GM23338 (cell line): ENCODE results near the gene THSD4. TPM values are rescaled to one million over a fixed set of nuclear protein-coding genes. Genes with fewer than 3 reads are reported as not detected.

Experiments used
- ATAC-seq: fragments of 200-7000 bp; cut with Tn5 transposase; 3 replicates; pipeline ENCODE4 v1.9.1; 2020
- DNase-seq: peaks from one replicate; pipeline ENCODE4 v3.0.0-alpha.2; 2015; ENCODE audit warnings: low spot score
- H2AFZ ChIP-seq: fragments of 200-600 bp; sonication (generic); 2 replicates; pipeline ENCODE4 v1.8.0; 2016; ENCODE audit warnings: antibody characterized with exemption, mild to moderate bottlenecking, moderate library complexity
- H3F3A ChIP-seq: fragments of 200-600 bp; sonication (generic); replicated peaks from 2 replicates; pipeline ENCODE4 v1.8.0; 2017; ENCODE audit warnings: antibody characterized with exemption, mixed run types, low read depth
- H3K27ac ChIP-seq: fragments of 200-600 bp; sonication (generic); 2 replicates; pipeline ENCODE4 v1.6.1; 2016; ENCODE audit warnings: low read depth
- H3K27me3 ChIP-seq: fragments of 200-600 bp; sonication (generic); 2 replicates; pipeline ENCODE4 v1.8.0; 2016; ENCODE audit warnings: mild to moderate bottlenecking, mixed run types, moderate library complexity; ENCODE audit not compliant: insufficient read depth
- H3K36me3 ChIP-seq: fragments of 200-600 bp; sonication (generic); 2 replicates; pipeline ENCODE4 v1.8.0; 2016; ENCODE audit warnings: mild to moderate bottlenecking; ENCODE audit not compliant: insufficient read depth
- H3K4me1 ChIP-seq: fragments of 200-600 bp; sonication (generic); 2 replicates; pipeline ENCODE4 v1.8.0; 2016; ENCODE audit warnings: mild to moderate bottlenecking, moderate library complexity; ENCODE audit not compliant: insufficient read depth
- H3K4me2 ChIP-seq: fragments of 200-600 bp; sonication (generic); 2 replicates; pipeline ENCODE4 v1.7.1; 2017; ENCODE audit warnings: mixed run types
- H3K4me3 ChIP-seq: fragments of 200-600 bp; sonication (generic); 2 replicates; pipeline ENCODE4 v1.6.1; 2016; ENCODE audit warnings: mixed run types
- H3K79me2 ChIP-seq: fragments of 200-600 bp; sonication (generic); replicated peaks from 2 replicates; pipeline ENCODE4 v1.8.0; 2017; ENCODE audit warnings: mild to moderate bottlenecking; ENCODE audit not compliant: insufficient read depth
- H3K9me2 ChIP-seq: fragments of 200-600 bp; sonication (generic); 2 replicates; pipeline ENCODE4 v1.8.0; 2017; ENCODE audit not compliant: insufficient read depth
- H4K20me1 ChIP-seq: fragments of 200-600 bp; sonication (generic); replicated peaks from 2 replicates; pipeline ENCODE4 v1.8.0; 2017; ENCODE audit warnings: mild to moderate bottlenecking; ENCODE audit not compliant: insufficient read depth
- H3K27ac Mint-ChIP-seq: 2 replicates; pipeline ENCODE4 v1.8.0; 2020; ENCODE audit warnings: inconsistent platforms, mild to moderate bottlenecking, moderate library complexity, mixed read lengths
- H3K27me3 Mint-ChIP-seq: 3 replicates; pipeline ENCODE4 v1.8.0; 2022; ENCODE audit warnings: low read depth, mild to moderate bottlenecking, moderate library complexity, mixed read lengths, inconsistent platforms; ENCODE audit not compliant: insufficient read depth, poor library complexity
- H3K36me3 Mint-ChIP-seq: 3 replicates; pipeline ENCODE4 v1.8.0; 2021; ENCODE audit warnings: low read depth, mild to moderate bottlenecking, inconsistent platforms, moderate library complexity, mixed read lengths
- H3K4me1 Mint-ChIP-seq: 3 replicates; pipeline ENCODE4 v1.8.0; 2020; ENCODE audit warnings: mild to moderate bottlenecking, inconsistent platforms, mixed read lengths
- H3K4me3 Mint-ChIP-seq: 3 replicates; pipeline ENCODE4 v1.8.0; 2021; ENCODE audit warnings: moderate library complexity, mild to moderate bottlenecking, inconsistent platforms, mixed read lengths
- H3K9me3 Mint-ChIP-seq: 3 replicates; pipeline ENCODE4 v1.8.0; 2020; ENCODE audit warnings: moderate library complexity, mild to moderate bottlenecking, inconsistent platforms, mixed read lengths
- CREB1 ChIP-seq: fragments of 250-450 bp; sonication (Bioruptor Pico); IDR thresholded peaks from 2 replicates; pipeline ENCODE4 v1.5.0; 2020; ENCODE audit warnings: low read depth, mild to moderate bottlenecking, moderate library complexity
- CTCF ChIP-seq, 2 experiments: fragments of 200-600 bp in 1 of 2; sonication (generic) in 1 of 2; conservative IDR thresholded peaks; 2 replicates each; pipeline versions ENCODE4 v1.5.1 to v1.6.1; 2016 to 2017; ENCODE audit warnings: antibody characterized with exemption in 2 of 2, low read depth in 2 of 2, mild to moderate bottlenecking in 2 of 2, moderate library complexity in 1 of 2
- ETS1 ChIP-seq: IDR thresholded peaks from 2 replicates; pipeline ENCODE4 v1.6.1; 2016; ENCODE audit warnings: antibody characterized with exemption
- EZH2 ChIP-seq: fragments of 200-600 bp; sonication (generic); IDR thresholded peaks from one replicate; pipeline ENCODE4 v1.8.0; 2017; ENCODE audit warnings: antibody characterized with exemption, mild to moderate bottlenecking, low read depth; ENCODE audit not compliant: unreplicated experiment
- POLR2AphosphoS5 ChIP-seq: IDR thresholded peaks from 2 replicates; pipeline ENCODE4 v1.6.1; 2016; ENCODE audit warnings: antibody characterized with exemption, low read depth
- REST ChIP-seq: IDR thresholded peaks from one replicate; pipeline ENCODE4 v1.6.1; 2018; ENCODE audit warnings: antibody characterized with exemption; ENCODE audit not compliant: unreplicated experiment
- ZNF114 ChIP-seq: fragments of 250-450 bp; sonication (Bioruptor Pico); IDR thresholded peaks from 2 replicates; pipeline ENCODE4 v1.5.0; 2020; ENCODE audit warnings: mild to moderate bottlenecking, moderate library complexity
- ZNF331 ChIP-seq: fragments of 250-450 bp; sonication (Bioruptor Pico); IDR thresholded peaks from 2 replicates; pipeline ENCODE4 v1.5.0; 2020; ENCODE audit warnings: low read depth, mild to moderate bottlenecking, moderate library complexity
- polyA plus RNA-seq: library from polyadenylated mRNA; unstranded; fragments of >200 nt; fragmentation: Nextera tagmentation; extraction: Ambion mirVana; gene quantifications from 2 replicates; pipeline ENCODE4 v1.2.1, GENCODE V29; 2016
- total RNA-seq: library from RNA; depleted of rRNA; stranded (reverse); fragments of >200 nt; shearing (Covaris generic); gene quantifications from 2 replicates; pipeline ENCODE4 v1.2.3, GENCODE V29; 2014

The THSD4 gene
- total and polyA plus RNA-seq, 2 experiments from 2014 or later: 2.0 to 7.4 TPM

GRCh38 chr15:71649894-71650293 is 534.6 kb downstream of the THSD4 start:
- Mint-ChIP-seq H3K4me1 (peaks cover 30% of the 10 kb centered on the region), H3K9me3 (no peaks in the 10 kb centered on the region), H3K4me3 (no peak overlapping the region), H3K27me3 (no peaks in the 10 kb centered on the region), H3K36me3 (no peaks in the 10 kb centered on the region), H3K27ac (no peak overlapping the region)
- no peak for ATAC-seq
- Histone ChIP-seq H3K4me2 (no peak overlapping the region), H4K20me1 (no peaks in the 10 kb centered on the region), H3F3A (no peaks in the 10 kb centered on the region), H3K79me2 (no peaks in the 10 kb centered on the region), H2AFZ (no peak overlapping the region), H3K27ac (no peak overlapping the region), H3K4me3 (no peak overlapping the region), H3K27me3 (no peaks in the 10 kb centered on the region), H3K36me3 (no peaks in the 10 kb centered on the region), H3K4me1 (peaks cover 5% of the 10 kb centered on the region; the same call in 1 of the 2 replicates), H3K9me2 (0 out of 2 replicates have a peak, but pooled peaks cover 4% of the 10 kb centered on the region)
- TF ChIP-seq POLR2AphosphoS5 (no peak), ETS1 (no peak), CREB1 (CRISPR knock-in tag) (no peak), ZNF331 (no peak), ZNF114 (CRISPR knock-in tag) (no peak), REST (no peak)
- DNase-seq: no peak

GRCh38 chr15:71650603-71651002 is 535.3 kb downstream of the THSD4 start:
- TF ChIP-seq EZH2: no peak
- peak; percentile 50 to 54 for TF ChIP-seq CTCF (conservative IDR thresholded peaks at IDR 0.05; ENCODE audit: low read depth in 2 of 2)
- Histone ChIP-seq H3K36me3 (no peaks in the 10 kb centered on the region), H2AFZ (no peak overlapping the region), H4K20me1 (no peaks in the 10 kb centered on the region), H3K79me2 (no peaks in the 10 kb centered on the region), H3F3A (no peaks in the 10 kb centered on the region), H3K4me3 (no peak overlapping the region), H3K27me3 (no peaks in the 10 kb centered on the region), H3K27ac (no peak overlapping the region), H3K4me2 (no peak overlapping the region), H3K4me1 (peaks cover 5% of the 10 kb centered on the region; the same call in 1 of the 2 replicates), H3K9me2 (0 out of 2 replicates have a peak, but pooled peaks cover 4% of the 10 kb centered on the region)
- Mint-ChIP-seq H3K27me3 (no peaks in the 10 kb centered on the region), H3K36me3 (no peaks in the 10 kb centered on the region), H3K27ac (no peak overlapping the region), H3K4me3 (no peak overlapping the region), H3K9me3 (no peaks in the 10 kb centered on the region), H3K4me1 (peaks cover 31% of the 10 kb centered on the region)
- no peak; the same call in 2 of the 3 replicates for ATAC-seq
- DNase-seq: no peak
